Nucleus accumbens (tissue), 56 donors: ENCODE measurements around the gene LUZP1.

Experiments
- DNase-seq, 56 donors: peaks; one replicate each; lab custom pipeline; 2025; lab: John Stamatoyannopoulos, UW

The LUZP1 gene

DNA sequence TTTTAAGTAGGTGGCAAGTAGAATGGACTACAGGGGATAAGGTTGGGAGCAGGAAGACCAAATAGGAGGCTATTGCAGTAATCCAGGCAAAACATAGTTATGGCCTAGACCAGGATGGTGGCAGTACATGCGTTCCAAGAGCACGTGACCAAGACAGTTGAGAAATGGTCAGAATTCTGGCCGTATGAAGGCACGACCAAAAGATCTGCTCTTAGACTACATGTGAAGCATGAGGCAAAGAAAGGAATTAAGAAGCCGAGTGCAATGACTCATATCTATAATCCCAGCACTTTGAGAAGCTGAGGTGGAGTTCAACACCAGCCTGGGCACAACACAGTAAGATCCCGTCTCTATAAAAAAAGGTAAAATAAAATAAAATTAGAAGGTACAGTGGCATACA is 71.3 kb downstream of the LUZP1 start:
- no peak for DNase-seq

DNA sequence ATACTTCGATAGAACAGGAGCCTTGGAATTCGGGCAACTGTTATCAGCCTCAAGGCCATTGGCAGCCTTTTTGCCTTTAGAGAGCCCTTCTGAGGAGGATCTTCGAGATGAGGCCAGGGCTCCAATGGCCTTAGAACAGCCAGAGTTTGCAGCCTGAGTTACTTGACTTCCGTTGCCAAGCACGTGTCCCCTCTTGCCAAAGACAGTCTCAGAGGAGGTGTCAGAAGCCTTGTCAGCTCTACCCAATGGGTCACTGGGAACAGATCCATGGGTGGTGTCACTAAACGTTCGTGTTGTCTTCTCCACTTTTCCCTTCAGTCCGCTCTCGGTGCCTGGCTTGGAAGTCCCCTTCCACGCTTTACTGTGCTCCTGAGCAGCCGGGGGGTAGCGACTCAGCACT is 76.2 kb downstream of the LUZP1 start:
- no peak for DNase-seq

DNA sequence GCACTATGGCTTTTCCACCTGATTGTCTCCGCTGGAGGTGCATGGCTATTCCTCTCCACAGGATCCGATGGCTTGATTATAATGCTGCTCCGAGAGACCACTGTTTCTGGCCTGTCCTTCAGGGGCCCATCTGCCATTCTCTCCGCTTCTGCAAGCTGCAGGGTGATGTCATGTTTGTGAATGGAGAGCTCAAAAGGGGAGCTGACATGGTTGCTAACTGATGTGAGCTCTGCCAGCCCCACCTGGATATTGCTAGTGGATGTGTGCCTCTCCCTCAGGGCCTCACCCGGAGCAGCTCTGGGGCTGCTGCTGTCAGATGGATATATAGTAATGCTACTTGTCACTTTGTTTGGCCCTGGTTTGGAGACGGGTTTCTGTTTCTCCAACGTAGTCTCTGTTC is 77.1 kb downstream of the LUZP1 start:
- DNase-seq = no peak

DNA sequence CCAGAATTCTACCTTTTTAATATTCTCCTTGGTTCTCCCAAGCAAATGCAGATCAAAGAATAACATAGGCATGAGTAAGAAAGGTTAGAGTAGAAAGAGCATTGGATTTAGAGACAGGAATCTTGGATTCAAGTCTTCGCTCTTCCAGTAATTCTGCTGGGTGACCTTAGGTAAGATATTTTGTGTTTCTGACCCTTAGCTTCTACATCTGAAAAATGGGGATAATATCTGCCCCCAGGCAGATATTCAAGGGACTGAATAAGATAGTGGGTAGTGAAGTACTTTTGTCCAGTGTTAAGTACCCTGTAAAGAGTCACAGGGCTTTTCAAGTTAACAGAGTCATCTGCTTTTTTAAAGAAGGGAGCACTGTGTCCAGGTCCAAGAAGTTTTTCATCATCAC is 78.6 kb downstream of the LUZP1 start:
- no peak for DNase-seq

DNA sequence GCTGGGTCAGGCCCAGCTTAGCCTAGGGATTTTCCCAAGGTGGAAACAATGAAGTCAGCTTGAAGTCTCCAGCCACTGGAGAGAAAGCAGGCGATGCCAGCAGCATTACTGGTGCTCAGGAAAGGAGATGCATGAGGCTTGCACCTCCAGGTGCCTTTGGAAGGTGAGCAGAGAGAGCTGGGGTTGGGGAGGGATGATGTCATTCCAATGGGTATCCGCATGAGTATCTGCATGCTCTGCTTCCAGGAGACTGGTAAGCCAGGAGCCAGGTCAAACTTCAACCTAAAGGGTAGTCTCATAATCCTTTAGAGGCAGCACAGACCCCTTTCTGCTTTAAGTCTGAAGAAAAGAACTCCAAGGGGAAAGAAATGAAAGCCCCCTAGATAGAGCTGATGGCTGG is 80.6 kb downstream of the LUZP1 start:
- no peak for DNase-seq

DNA sequence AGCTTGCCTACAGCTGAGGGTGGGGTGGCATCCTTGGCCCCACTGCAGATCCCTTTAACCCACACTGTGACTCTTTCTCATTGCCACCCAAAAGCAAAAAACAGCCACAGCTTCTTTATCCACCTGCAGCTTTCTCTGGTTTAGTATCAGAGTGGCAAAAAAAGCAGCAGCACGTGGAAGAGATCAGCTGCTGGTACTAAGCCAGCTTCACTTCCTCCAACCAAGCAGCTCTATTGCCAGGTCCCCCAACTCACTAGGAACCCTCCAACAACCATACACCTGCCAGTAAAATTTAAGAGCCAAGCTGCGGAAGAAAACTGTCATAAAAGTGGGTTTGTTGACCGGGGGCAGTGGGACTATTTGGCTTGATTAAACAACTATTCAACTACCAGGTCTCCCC is 83.0 kb downstream of the LUZP1 start:
- no peak for DNase-seq

DNA sequence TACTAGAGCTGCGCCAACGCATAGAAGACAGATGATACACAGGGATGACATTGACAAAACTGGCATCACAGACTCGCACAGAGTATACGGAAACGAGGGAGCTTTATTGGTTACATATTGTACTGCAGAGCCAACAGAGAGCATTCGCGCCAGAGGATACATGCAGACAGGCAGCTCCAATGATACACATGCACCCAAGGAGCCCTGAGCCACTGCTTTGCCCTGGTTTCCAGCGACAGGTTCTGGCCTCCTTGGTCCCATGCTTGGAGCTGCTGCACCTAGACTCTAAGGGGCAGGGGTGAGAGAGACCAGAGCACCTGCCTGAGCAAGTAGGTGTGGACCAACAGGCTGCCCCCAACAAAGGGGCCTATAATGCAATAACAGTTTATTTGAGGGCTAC is 83.8 kb downstream of the LUZP1 start:
- DNase-seq = no peak

DNA sequence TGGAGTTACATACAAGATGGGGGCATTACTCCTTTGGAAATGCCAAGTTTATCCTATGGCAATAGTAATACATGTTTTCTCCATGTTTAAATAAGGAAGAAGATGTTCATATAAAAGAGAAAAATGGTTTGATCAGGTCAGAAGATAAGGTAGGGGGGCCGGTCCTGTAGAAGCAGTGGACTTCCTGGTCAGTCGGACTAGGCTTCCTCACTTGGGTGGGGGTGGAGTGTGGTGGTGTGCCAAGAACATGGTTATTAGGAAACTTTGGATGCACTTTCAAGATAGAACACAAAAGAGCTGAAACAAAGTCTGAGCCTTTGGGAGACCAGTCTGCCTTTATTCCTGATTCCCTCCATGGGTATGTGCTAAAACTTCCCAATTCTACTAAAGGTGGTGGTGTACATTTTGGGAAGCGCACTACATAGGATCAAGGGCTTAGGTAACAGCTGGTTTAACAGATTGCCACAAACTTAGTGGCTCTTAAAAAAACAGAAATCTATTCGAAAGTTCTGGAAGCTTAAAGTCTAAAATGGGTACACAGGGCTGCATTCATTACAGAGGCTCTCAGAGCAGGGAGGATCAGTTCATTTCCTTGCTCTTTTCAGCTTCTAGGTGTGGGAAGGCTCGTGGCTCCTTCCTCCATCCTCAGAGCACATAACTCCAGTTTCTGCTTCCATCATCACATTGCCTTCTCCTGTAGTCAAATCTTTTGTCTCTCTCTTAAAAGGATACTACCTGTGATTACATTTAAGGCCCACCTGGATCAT is 84.8 kb downstream of the LUZP1 start:
- no peak for DNase-seq

DNA sequence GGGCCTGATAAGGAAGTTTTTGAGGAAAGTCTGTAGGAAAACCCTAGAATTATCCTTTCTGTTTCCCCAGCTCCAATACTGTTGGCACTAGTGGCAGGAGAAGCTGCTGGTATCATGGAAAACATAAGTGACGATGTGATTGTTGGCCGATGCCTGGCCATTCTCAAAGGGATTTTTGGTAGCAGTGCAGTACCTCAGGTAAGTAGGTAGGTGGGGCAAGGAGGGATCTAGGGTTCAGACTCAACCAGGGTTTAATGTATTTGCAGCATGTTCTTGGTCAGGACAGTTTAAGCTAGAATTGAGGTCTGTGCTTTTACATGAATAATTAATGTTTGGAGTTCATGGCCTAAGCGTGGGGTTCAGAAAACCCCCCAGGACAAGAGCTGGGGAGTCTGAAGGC is 87.3 kb downstream of the LUZP1 start:
- no peak for DNase-seq

DNA sequence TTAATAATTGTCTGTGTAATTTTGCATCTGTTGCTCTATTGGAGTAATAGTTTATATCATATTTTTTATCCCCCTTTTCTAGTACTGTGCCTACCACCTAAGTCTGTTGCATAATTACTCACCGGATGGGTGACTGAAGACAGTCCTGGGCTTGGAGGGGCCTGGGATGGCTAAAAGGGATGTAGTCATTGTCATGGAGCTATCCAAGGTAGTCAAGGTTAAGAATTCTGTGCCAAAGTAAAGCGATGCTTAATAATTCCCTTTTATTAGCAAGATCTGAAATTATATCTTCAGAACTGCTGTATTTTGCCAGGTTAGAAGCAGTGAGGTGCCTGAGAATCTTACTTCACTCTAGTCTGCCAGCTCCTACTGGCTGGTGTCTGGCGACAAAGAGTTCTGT is 87.8 kb downstream of the LUZP1 start:
- no peak for DNase-seq

DNA sequence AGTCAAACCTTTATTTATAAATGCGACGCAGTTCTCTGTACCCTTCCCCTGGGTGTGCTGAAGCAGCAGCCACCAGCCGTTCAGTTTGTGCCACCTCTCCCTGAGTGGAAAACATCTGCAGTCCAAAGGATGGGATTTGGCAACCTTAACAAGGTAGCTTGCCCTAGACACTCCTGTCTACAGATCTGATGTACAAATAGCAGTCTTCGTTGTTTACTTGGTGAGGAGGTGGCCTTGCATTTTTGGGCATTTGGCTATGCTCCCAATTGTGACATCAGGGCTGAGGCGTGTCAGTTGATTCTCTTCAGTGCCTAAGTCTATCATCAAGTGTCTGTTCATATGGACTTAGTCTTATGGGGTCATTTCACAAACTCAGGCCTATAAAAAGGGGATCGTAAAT is 89.6 kb downstream of the LUZP1 start:
- no peak for DNase-seq

DNA sequence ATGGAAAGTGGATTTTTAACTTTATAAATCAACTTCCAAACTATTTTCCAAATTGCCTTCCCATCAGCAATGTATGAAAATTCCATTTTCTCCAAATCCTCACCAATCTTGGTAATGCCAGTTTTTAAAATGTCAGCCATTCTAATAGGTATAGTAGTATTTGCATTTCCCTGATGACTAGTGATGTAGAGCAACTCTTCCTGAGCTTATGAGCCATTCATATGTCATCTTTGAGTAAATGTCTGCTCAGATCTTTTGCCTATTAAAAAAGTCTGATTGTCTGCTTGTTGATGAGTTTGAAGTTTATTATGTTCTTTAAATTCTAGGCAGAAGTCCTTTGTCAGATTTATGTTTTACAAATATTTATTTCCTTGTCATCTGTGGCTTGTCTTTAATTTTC is 94.6 kb downstream of the LUZP1 start:
- no peak for DNase-seq

DNA sequence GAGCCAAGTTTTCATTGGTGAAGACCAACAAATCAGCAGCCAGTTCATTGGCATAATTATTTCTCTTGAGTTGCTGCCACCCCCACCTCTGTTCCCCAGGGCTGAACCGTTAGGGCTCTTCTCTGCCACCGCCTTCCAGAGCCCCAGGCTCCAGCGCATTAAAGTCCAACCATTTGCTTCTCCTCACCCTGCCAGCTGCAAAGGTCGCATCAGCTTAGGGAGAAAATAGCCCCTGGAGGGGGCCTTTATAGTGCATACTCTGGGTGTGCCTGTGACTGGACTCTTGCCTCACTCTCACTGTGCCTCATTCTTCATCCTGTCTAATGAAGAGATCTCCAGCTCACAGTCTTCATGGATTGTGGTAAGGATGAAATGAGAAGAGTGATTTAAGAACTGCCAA is 99.0 kb downstream of the LUZP1 start:
- DNase-seq = no peak

DNA sequence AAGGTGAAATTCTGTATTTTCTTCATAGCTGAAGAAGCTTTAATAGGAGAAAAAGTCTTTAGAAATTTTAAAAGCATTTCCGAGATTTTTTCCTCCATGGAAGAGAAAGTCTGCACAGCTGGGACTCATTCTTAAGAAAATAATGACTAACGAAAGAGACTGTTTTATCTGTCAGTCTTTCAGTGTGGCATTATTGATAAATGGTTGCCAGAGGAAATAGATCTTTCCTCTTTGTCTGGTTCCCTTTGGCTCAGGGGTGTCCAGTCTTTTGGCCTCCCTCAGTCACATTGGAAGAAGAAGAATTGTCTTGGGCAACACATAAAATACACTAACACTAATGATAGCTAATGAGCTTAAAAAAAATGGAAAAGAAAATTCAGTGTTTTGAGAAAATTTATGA is 99.5 kb downstream of the LUZP1 start:
- no peak for DNase-seq

DNA sequence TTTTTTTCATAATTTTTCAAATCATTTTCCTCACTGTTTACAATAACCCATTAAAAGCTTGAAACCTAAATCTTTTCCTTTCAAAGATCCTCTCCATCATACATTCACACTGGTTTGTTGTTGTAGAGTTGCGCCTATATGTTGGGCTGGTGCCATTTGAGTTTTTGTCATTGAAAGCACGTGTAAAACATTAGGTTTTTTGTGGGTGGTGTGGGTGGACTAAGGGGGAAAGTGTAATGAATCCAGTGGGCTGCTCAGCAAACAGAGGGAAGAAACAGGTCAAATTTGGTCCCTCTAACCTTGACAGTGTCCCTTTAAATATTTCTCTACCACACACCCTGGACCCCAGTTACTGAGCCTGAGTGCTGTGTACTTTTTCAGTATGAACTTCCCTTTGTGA is 102.6 kb downstream of the LUZP1 start:
- no peak for DNase-seq

DNA sequence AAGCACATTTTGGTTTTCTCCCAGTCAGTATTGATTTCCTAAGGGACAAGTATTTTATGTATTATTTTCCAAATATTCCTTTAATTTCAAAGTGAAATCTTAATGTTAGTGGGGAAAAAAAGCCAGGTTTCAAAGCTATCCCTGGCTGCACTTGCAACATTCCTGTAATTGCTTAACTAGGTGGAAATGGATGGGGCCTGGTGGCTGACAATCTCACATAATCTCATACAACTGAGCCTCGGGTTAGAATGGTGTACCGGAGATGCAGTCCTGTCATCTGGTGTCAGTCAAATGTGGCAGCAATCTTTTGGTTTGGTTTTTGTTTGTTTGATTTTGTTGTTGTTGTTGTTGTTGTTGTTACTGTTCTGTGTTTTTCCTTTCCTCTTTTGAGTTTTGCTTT is 103.3 kb downstream of the LUZP1 start:
- no peak for DNase-seq

DNA sequence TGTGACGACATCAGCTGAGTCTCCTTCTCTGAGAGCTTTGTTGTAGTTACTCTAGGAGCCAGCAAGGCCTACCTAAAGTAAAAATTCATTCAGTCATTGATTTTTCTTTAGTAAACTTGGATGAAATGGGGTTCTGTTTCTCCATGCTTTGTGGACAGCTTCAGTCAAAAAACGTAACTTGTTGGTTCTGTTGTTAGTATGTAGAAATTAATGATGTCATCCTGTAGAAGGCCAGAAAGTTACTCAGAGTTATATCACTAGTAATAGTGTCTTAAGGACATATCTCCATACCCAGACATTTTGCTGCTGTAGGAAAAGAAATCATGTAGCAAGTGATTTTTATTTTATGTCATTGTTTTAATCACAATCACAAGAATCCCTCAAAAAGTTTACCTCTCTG is 106.4 kb downstream of the LUZP1 start:
- DNase-seq = no peak

DNA sequence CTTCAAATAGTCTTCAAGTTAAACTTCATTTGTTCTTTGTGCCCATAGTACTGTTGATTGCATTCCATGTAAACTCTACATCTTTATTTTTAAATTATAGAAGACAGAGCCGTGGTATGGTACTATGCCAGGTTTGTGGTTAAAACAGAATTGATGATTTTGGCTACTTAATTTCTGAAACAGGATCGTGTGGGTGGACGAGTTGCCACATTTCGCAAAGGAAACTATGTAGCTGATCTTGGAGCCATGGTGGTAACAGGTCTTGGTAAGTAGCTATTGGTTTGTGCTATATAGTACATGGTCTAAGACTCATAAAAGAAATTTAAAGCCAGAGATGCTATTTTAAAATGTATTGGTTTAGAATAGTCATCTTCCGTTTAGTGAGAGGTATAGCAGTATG is 111.4 kb downstream of the LUZP1 start:
- no peak for DNase-seq

DNA sequence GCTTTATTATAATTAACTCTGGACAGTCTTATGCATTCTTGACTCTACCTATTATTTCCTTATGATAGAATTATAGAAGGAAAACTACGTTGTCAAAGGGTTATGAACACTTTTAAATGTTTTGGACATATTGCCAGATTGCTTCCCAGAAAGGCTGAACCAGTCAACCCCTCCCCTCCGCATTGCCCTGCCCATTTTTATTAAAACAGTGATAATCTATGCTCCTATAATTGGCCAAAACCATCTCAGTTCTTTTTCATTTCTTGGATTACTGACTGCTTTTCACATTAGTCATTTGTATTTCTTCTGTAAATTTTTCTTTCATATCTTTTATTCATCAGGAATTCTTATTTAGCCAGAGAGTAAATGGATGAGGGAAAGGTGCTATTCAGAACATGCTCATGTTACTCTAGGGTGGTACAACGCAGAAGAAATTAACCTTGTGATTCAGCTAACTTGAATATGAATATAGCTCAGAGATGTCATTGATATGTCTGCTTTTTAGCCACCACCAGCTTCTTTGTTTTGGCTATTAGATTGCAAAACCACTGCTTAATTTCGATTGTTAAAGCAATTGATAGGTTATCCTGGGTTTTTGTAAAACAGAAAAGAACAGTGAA is 117.3 kb downstream of the LUZP1 start:
- no peak for DNase-seq

DNA sequence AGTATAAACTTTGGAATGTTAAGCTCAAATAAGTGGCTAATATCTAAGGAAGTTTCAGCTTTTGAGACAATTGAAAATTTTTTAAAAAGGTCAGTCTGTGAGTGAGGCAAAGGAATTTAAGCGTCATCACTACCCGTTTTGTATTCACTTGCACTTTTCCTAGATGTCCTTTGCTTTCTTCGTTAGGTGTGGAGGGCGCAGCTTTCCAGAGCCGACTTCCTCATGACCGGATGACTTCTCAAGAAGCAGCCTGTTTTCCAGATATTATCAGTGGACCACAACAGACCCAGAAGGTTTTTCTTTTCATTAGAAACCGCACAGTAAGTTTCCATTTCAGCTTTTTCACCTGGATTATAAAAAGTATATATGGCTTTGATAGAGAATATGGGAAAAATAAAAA is 118.5 kb downstream of the LUZP1 start:
- no peak for DNase-seq

DNA sequence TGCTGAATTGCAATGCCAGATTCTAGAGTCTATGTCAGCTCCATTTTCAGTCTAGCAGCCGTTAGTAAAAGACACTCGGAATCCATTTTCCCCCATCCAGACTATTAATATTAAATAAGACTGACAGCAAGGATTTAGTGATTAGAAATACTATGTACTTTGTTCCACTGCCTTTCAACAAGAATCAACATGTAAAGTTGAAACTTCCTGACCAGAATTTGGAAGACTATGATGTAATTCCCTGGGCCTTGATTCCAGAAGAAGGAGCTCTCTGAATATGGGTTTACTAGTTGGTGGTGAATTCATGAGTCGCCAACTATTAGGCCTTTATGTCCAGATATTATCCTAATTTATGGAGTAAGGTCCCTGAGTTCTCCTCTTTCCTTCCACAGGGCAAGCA is 124.6 kb downstream of the LUZP1 start:
- no peak for DNase-seq

DNA sequence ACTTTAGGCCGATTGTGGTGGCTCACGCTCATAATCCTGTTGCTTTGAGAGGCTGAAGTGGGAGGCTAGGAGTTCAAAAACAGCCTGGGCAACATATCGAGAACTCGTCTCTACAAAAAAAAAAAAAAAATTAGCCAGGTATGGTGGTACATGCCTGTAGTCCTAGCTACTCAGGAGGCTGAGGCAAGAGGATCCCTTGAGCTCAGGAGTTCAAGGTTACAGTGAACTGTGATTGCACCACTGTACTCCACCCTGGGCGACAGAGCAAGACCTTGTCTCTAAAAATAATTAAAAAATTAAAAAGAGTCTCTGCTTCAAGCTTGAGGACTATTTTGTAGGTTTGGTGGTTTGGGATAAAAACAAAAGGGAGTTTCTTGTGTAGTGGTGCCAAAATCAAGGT is 128.1 kb downstream of the LUZP1 start:
- DNase-seq = no peak

DNA sequence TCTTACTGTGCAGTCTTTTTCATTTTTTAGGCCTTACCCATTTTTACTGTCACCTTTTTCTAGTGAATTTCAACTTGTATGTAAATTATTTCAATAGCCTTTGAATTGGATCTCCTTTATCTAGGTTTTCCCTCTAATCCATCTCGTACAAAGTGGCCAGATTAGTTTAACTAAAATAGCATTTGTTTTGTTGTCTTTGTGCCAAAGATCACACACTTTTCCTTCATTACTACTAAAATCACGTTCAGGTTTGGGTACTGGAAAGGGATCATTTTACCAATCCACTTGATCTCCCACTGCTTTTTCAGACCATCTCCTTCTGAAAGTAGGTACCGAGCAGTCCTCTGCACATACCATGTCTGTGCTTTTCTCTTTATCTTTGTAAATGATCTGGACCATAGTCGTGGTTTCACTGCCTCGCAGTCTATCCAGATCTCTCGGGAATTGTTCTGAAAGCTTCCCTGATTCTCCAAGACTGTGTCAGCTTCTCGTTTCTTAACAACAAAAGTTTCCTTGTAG is 129.3 kb downstream of the LUZP1 start:
- DNase-seq = no peak
